ENCODE results near the gene MYOM1.

MYOM1 gene

DNA sequence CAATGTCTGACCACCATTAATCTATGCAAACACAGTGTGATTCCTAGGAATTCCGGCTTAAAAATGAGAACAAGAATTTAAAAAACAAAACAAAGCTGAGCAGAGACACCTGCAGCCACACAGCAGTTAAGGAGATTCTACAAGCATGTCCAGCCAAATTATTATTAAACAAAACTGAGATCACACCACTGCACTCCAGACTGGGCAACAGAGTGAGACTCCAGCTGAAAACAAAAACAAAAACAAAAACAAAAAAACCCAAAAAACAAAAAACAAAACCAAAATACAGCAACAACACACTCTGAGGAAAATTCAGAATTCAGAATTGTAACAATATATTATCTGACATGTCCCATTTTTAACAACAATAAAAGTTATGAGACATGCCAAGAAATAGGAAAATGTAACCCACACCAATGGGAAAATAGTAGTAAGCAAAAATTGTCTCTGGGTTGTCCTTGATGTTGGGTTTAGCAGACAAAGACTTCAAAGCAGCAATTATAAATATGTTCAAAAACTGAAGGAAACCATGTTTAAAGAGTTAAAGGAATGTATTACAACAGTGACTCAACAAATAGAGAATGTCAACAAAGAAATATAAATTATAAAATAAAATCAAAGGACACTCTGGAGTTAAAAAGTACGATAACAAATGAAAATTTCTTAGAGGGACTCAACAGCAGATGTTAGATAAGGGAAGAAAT, 19.7 kb downstream of the MYOM1 start:
- TF ChIP-seq NFIC (IDR thresholded peaks at IDR 0.05): no peak
- no peak for TF ChIP-seq TEAD4 (IDR thresholded peaks at IDR 0.05)
- no peak for TF ChIP-seq TAF1 (IDR thresholded peaks at IDR 0.05; ENCODE audit: low read depth)
- TF ChIP-seq EGR1 (IDR thresholded peaks at IDR 0.05): no peak
- TF ChIP-seq YY1 (IDR thresholded peaks at IDR 0.05; ENCODE audit: low read depth): no peak
- TF ChIP-seq CREB1 (IDR thresholded peaks at IDR 0.05; ENCODE audit: low read depth): no peak
- no peak for TF ChIP-seq REST (IDR thresholded peaks at IDR 0.05; ENCODE audit: low read depth)
- TF ChIP-seq CEBPB (IDR thresholded peaks at IDR 0.05): no peak
- TF ChIP-seq ZBTB7A (IDR thresholded peaks at IDR 0.05; ENCODE audit: low read depth): no peak
- TF ChIP-seq MAX (IDR thresholded peaks at IDR 0.05): no peak
- TF ChIP-seq TCF12 (IDR thresholded peaks at IDR 0.05; ENCODE audit: low read depth): no peak
- no peak for TF ChIP-seq USF1 (IDR thresholded peaks at IDR 0.05)
- TF ChIP-seq RAD21 (IDR thresholded peaks at IDR 0.05; ENCODE audit: low read depth): no peak
- no peak for TF ChIP-seq EP300 (IDR thresholded peaks at IDR 0.05; ENCODE audit: borderline replicate concordance)
- no peak for TF ChIP-seq FOXM1 (IDR thresholded peaks at IDR 0.05; ENCODE audit: borderline replicate concordance, low read depth)

GRCh38 chr18:3194947-3195612, 24.7 kb downstream of the MYOM1 start:
- TF ChIP-seq REST (IDR thresholded peaks at IDR 0.05; ENCODE audit: low read depth) (no peak), YY1 (IDR thresholded peaks at IDR 0.05; ENCODE audit: low read depth) (no peak), TCF12 (IDR thresholded peaks at IDR 0.05; ENCODE audit: low read depth) (no peak), EP300 (IDR thresholded peaks at IDR 0.05; ENCODE audit: borderline replicate concordance) (no peak)

- no peak for TF ChIP-seq NFIC (IDR thresholded peaks at IDR 0.05)
- no peak for TF ChIP-seq MAX (IDR thresholded peaks at IDR 0.05)
- TF ChIP-seq TEAD4 (IDR thresholded peaks at IDR 0.05): no peak
- no peak for TF ChIP-seq REST (IDR thresholded peaks at IDR 0.05; ENCODE audit: low read depth)
Observed at GRCh38 chr18:3193331-3193730, 26.4 kb downstream of the MYOM1 start.

- TF ChIP-seq EGR1 (IDR thresholded peaks at IDR 0.05): no peak
Observed at GRCh38 chr18:3192752-3193151, 27.0 kb downstream of the MYOM1 start.

GRCh38 chr18:3192286-3192685, 27.5 kb downstream of the MYOM1 start:
- TF ChIP-seq RAD21 (IDR thresholded peaks at IDR 0.05; ENCODE audit: low read depth): no peak
- TF ChIP-seq TEAD4 (IDR thresholded peaks at IDR 0.05): no peak
- no peak for TF ChIP-seq CREB1 (IDR thresholded peaks at IDR 0.05; ENCODE audit: low read depth)
- TF ChIP-seq MAX (IDR thresholded peaks at IDR 0.05): no peak
- no peak for TF ChIP-seq USF1 (IDR thresholded peaks at IDR 0.05)
- no peak for TF ChIP-seq FOXM1 (IDR thresholded peaks at IDR 0.05; ENCODE audit: borderline replicate concordance, low read depth)
- no peak for TF ChIP-seq YY1 (IDR thresholded peaks at IDR 0.05; ENCODE audit: low read depth)
- TF ChIP-seq EGR1 (IDR thresholded peaks at IDR 0.05): no peak
- TF ChIP-seq TCF12 (IDR thresholded peaks at IDR 0.05; ENCODE audit: low read depth): no peak
- TF ChIP-seq REST (IDR thresholded peaks at IDR 0.05; ENCODE audit: low read depth): no peak
- no peak for TF ChIP-seq CEBPB (IDR thresholded peaks at IDR 0.05)
- TF ChIP-seq NFIC (IDR thresholded peaks at IDR 0.05): no peak
- TF ChIP-seq TAF1 (IDR thresholded peaks at IDR 0.05; ENCODE audit: low read depth): no peak
- TF ChIP-seq ZBTB7A (IDR thresholded peaks at IDR 0.05; ENCODE audit: low read depth): no peak
- TF ChIP-seq EP300 (IDR thresholded peaks at IDR 0.05; ENCODE audit: borderline replicate concordance): no peak

Measured in Ishikawa (cell line).